ENCODE data around the gene CRBN. TPM values are rescaled to one million over a fixed set of nuclear protein-coding genes. Genes with fewer than 3 reads are reported as not detected.

CRBN gene
- total and polyA plus RNA-seq, 2 of the 13 experiments (the other 11 are each of a cell fraction or from before 2014, with no cell fraction given): 30.8 to 36.1 TPM

DNA sequence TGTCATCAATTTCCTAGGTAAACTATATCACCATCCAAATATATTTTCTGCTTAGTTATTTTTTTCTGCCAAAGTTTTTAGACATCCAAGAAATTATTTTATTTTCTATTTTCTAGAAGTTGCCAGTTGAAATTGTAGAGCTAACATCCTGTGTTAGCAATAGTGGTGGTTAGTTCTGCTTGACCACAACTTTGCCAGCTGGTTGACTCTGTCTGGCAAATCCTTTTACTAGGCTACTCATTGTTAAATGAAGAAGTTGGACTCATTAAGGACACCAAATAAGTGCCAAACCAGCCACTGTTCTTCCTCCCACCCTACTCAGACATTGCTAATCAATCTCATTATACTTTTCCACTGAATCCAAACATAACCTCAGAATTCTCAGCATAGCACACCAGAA is 15.4 kb upstream of the CRBN start (continued):
- TF ChIP-seq, protein P1, sequence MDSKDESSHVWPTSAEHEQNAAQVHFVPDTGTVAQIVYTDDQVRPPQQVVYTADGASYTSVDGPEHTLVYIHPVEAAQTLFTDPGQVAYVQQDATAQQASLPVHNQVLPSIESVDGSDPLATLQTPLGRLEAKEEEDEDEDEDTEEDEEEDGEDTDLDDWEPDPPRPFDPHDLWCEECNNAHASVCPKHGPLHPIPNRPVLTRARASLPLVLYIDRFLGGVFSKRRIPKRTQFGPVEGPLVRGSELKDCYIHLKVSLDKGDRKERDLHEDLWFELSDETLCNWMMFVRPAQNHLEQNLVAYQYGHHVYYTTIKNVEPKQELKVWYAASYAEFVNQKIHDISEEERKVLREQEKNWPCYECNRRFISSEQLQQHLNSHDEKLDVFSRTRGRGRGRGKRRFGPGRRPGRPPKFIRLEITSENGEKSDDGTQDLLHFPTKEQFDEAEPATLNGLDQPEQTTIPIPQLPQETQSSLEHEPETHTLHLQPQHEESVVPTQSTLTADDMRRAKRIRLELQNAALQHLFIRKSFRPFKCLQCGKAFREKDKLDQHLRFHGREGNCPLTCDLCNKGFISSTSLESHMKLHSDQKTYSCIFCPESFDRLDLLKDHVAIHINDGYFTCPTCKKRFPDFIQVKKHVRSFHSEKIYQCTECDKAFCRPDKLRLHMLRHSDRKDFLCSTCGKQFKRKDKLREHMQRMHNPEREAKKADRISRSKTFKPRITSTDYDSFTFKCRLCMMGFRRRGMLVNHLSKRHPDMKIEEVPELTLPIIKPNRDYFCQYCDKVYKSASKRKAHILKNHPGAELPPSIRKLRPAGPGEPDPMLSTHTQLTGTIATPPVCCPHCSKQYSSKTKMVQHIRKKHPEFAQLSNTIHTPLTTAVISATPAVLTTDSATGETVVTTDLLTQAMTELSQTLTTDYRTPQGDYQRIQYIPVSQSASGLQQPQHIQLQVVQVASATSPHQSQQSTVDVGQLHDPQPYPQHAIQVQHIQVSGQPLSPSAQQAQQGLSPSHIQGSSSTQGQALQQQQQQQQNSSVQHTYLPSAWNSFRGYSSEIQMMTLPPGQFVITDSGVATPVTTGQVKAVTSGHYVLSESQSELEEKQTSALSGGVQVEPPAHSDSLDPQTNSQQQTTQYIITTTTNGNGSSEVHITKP (CRISPR knock-in tag; IDR thresholded peaks at IDR 0.05; ENCODE audit: low read depth): no peak
- TF ChIP-seq ZNF766 (CRISPR knock-in tag; IDR thresholded peaks at IDR 0.05; ENCODE audit: borderline replicate concordance) (no peak), ZNF607 (CRISPR knock-in tag; IDR thresholded peaks at IDR 0.05; ENCODE audit: borderline replicate concordance) (no peak), SOX13 (IDR thresholded peaks at IDR 0.05) (no peak), SOX13 (CRISPR knock-in tag; conservative IDR thresholded peaks at IDR 0.05 in 1 of 2, IDR thresholded peaks at IDR 0.05 in 1 of 2) (no peak), ZNF850 (CRISPR knock-in tag; conservative IDR thresholded peaks at IDR 0.05) (no peak), SNAI1 (CRISPR knock-in tag; IDR thresholded peaks at IDR 0.05; ENCODE audit: borderline replicate concordance) (no peak), ZFP36L1 (CRISPR knock-in tag; IDR thresholded peaks at IDR 0.05) (no peak), ZFP82 (CRISPR knock-in tag; IDR thresholded peaks at IDR 0.05; ENCODE audit: borderline replicate concordance) (no peak), ZBTB46 (CRISPR knock-in tag; IDR thresholded peaks at IDR 0.05; ENCODE audit: borderline replicate concordance) (no peak), NFKB2 (CRISPR knock-in tag; IDR thresholded peaks at IDR 0.05; ENCODE audit: borderline replicate concordance) (no peak), ZNF354B (CRISPR knock-in tag; IDR thresholded peaks at IDR 0.05) (no peak), SRY (CRISPR knock-in tag; IDR thresholded peaks at IDR 0.05) (no peak), DZIP1 (CRISPR knock-in tag; IDR thresholded peaks at IDR 0.05) (no peak)
- TF ChIP-seq, protein P2, sequence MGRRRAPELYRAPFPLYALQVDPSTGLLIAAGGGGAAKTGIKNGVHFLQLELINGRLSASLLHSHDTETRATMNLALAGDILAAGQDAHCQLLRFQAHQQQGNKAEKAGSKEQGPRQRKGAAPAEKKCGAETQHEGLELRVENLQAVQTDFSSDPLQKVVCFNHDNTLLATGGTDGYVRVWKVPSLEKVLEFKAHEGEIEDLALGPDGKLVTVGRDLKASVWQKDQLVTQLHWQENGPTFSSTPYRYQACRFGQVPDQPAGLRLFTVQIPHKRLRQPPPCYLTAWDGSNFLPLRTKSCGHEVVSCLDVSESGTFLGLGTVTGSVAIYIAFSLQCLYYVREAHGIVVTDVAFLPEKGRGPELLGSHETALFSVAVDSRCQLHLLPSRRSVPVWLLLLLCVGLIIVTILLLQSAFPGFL (CRISPR knock-in tag; IDR thresholded peaks at IDR 0.05): no peak
- TF ChIP-seq, protein P3, sequence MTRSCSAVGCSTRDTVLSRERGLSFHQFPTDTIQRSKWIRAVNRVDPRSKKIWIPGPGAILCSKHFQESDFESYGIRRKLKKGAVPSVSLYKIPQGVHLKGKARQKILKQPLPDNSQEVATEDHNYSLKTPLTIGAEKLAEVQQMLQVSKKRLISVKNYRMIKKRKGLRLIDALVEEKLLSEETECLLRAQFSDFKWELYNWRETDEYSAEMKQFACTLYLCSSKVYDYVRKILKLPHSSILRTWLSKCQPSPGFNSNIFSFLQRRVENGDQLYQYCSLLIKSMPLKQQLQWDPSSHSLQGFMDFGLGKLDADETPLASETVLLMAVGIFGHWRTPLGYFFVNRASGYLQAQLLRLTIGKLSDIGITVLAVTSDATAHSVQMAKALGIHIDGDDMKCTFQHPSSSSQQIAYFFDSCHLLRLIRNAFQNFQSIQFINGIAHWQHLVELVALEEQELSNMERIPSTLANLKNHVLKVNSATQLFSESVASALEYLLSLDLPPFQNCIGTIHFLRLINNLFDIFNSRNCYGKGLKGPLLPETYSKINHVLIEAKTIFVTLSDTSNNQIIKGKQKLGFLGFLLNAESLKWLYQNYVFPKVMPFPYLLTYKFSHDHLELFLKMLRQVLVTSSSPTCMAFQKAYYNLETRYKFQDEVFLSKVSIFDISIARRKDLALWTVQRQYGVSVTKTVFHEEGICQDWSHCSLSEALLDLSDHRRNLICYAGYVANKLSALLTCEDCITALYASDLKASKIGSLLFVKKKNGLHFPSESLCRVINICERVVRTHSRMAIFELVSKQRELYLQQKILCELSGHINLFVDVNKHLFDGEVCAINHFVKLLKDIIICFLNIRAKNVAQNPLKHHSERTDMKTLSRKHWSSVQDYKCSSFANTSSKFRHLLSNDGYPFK (CRISPR knock-in tag; IDR thresholded peaks at IDR 0.05; ENCODE audit: borderline replicate concordance): no peak

All from HepG2 (cell line).